H1 (cell line): ENCODE results near the gene KRTCAP2. TPM values are rescaled to one million over a fixed set of nuclear protein-coding genes. Genes with fewer than 3 reads are reported as not detected.
A peak's percentile ranks its signal among the peaks of the same experiment; 100 is the strongest.

ENCODE experiments used
- CTCF ChIA-PET: fragments of 300-600 bp; sonication (Branson Sonifier 250); formaldehyde crosslinking; loops from one replicate; lab custom pipeline; 2021; ENCODE audit not compliant: partially characterized antibody; lab: Charles Lee
- POLR2A ChIA-PET: fragments of 300-600 bp; sonication (Branson Sonifier 250); formaldehyde crosslinking; loops from one replicate; lab custom pipeline; 2021; ENCODE audit warnings: inconsistent platforms; ENCODE audit not compliant: partially characterized antibody; lab: Charles Lee
- DNase-seq, 2 experiments: peaks; one replicate each; pipeline versions ENCODE4 v3.0.0 to v3.0.0-alpha.2; 2010 to 2022; ENCODE audit warnings: low spot score in 2 of 2, low read depth in 1 of 2, mixed read lengths in 1 of 2
- FAIRE-seq: peaks from 2 replicates; lab custom pipeline; 2011; peaks lifted over from hg19 to GRCh38; lab: Jason Lieb, UNC
- H2AFZ ChIP-seq: 2 replicates; pipeline ENCODE4 v1.8.1; 2012; ENCODE audit warnings: low read length, inconsistent platforms
- H2AK5ac ChIP-seq: 2 replicates; pipeline ENCODE4 v1.6.1; 2013; ENCODE audit warnings: low read depth, low read length
- H2BK120ac ChIP-seq: replicated peaks from 2 replicates; pipeline ENCODE3; 2013; ENCODE audit warnings: low read depth, low read length, inconsistent platforms
- H2BK12ac ChIP-seq: 2 replicates; pipeline ENCODE4 v1.6.1; 2013; ENCODE audit warnings: low read depth, low read length
- H2BK15ac ChIP-seq: 2 replicates; pipeline ENCODE4 v1.6.1; 2013; ENCODE audit warnings: low read length
- H2BK20ac ChIP-seq: 2 replicates; pipeline ENCODE4 v1.6.1; 2013; ENCODE audit warnings: low read length
- H2BK5ac ChIP-seq: 2 replicates; pipeline ENCODE4 v1.6.1; 2013; ENCODE audit warnings: low read depth, low read length
- H3K14ac ChIP-seq: 2 replicates; pipeline ENCODE4 v1.6.1; 2013; ENCODE audit warnings: inconsistent platforms; ENCODE audit not compliant: insufficient read length
- H3K18ac ChIP-seq: 2 replicates; pipeline ENCODE4 v1.6.1; 2013; ENCODE audit warnings: low read length; ENCODE audit errors: extremely low read depth
- H3K23ac ChIP-seq: 2 replicates; pipeline ENCODE4 v1.6.1; 2013; ENCODE audit warnings: inconsistent platforms; ENCODE audit not compliant: insufficient read length
- H3K23me2 ChIP-seq: 2 replicates; pipeline ENCODE4 v1.6.1; 2013; ENCODE audit warnings: low read depth, low read length
- H3K27ac ChIP-seq: 2 replicates; pipeline ENCODE4 v1.6.1; 2011; ENCODE audit warnings: low read depth, low read length, inconsistent platforms
- H3K27me3 ChIP-seq, 4 experiments: replicated peaks in 1 of 4; 1 replicate in 1 of 4; 2 replicates in 3 of 4; pipeline versions ENCODE4 v1.6.1 to v1.8.1; 2011 to 2013; ENCODE audit warnings: low read length in 3 of 4, mild to moderate bottlenecking in 3 of 4, inconsistent platforms in 2 of 4, mixed read lengths in 2 of 4, moderate library complexity in 1 of 4; ENCODE audit not compliant: control insufficient read depth in 3 of 4, insufficient read depth in 3 of 4; ENCODE audit errors: extremely low read depth in 1 of 4
- H3K36me3 ChIP-seq, 4 experiments: 2 replicates each; pipeline versions ENCODE4 v1.6.1 to v1.8.1; 2011 to 2013; ENCODE audit warnings: mild to moderate bottlenecking in 4 of 4, low read length in 3 of 4, moderate library complexity in 2 of 4, control low read depth in 1 of 4, inconsistent platforms in 1 of 4; ENCODE audit not compliant: insufficient read depth in 4 of 4, control insufficient read depth in 2 of 4
- H3K4ac ChIP-seq: replicated peaks from 2 replicates; pipeline ENCODE3; 2013; ENCODE audit warnings: low read length, low read depth, mixed read lengths, inconsistent platforms; ENCODE audit not compliant: insufficient read length
- H3K4me1 ChIP-seq, 4 experiments: replicated peaks in 1 of 4; 1 replicate in 1 of 4; 2 replicates in 3 of 4; pipeline versions ENCODE4 v1.6.1 to v1.8.1; 2011 to 2013; ENCODE audit warnings: low read length in 3 of 4, inconsistent platforms in 2 of 4, mixed read lengths in 1 of 4; ENCODE audit not compliant: insufficient read depth in 4 of 4, control insufficient read depth in 3 of 4
- H3K4me2 ChIP-seq, 2 experiments: 2 replicates each; pipeline versions ENCODE4 v1.6.1 to v1.8.1; 2011 to 2013; ENCODE audit warnings: low read depth in 2 of 2, low read length in 2 of 2, control low read depth in 1 of 2, inconsistent platforms in 1 of 2, mild to moderate bottlenecking in 1 of 2; ENCODE audit not compliant: insufficient read depth in 1 of 2
- H3K4me3 ChIP-seq, 4 experiments: fragments of 200-600, 300-600 bp in 1 of 4; sonication (generic), shearing (Covaris generic), sonication (Bioruptor Twin) in 1 of 4; 2 replicates each; pipeline versions ENCODE4 v1.5.1 to v1.8.1; 2011 to 2016; ENCODE audit warnings: low read length in 4 of 4, low read depth in 3 of 4, control low read depth in 2 of 4, inconsistent platforms in 2 of 4, mild to moderate bottlenecking in 2 of 4, mixed read lengths in 1 of 4, moderate library complexity in 1 of 4; ENCODE audit not compliant: insufficient read depth in 2 of 4; ENCODE audit errors: extremely low read depth in 1 of 4
- H3K56ac ChIP-seq: replicated peaks from 2 replicates; pipeline ENCODE3; 2013; ENCODE audit warnings: low read depth, mild to moderate bottlenecking, mixed read lengths, low read length, inconsistent platforms; ENCODE audit not compliant: insufficient read length
- H3K79me1 ChIP-seq: 2 replicates; pipeline ENCODE4 v1.6.1; 2013; ENCODE audit warnings: low read depth, low read length, control low read depth
- H3K79me2 ChIP-seq, 2 experiments: 2 replicates each; pipeline versions ENCODE4 v1.6.1 to v1.8.1; 2012 to 2013; ENCODE audit warnings: low read length in 2 of 2, mild to moderate bottlenecking in 2 of 2, inconsistent platforms in 1 of 2; ENCODE audit not compliant: insufficient read depth in 2 of 2, control insufficient read depth in 1 of 2
- H3K9ac ChIP-seq, 4 experiments: replicated peaks in 1 of 4; 1 replicate in 1 of 4; 2 replicates in 3 of 4; pipeline versions ENCODE4 v1.6.1 to v1.8.1; 2011 to 2013; ENCODE audit warnings: low read depth in 3 of 4, low read length in 3 of 4, control low read depth in 2 of 4, mild to moderate bottlenecking in 2 of 4, moderate library complexity in 2 of 4, inconsistent platforms in 1 of 4; ENCODE audit errors: extremely low read depth in 1 of 4
- H3K9me3 ChIP-seq, 2 experiments: 2 replicates each; pipeline versions ENCODE4 v1.6.1 to v1.8.1; 2012 to 2013; ENCODE audit warnings: mild to moderate bottlenecking in 2 of 2, moderate library complexity in 2 of 2, control low read depth in 1 of 2, inconsistent platforms in 1 of 2, low read depth in 1 of 2, low read length in 1 of 2, mixed read lengths in 1 of 2; ENCODE audit not compliant: insufficient read depth in 2 of 2
- H4K20me1 ChIP-seq, 2 experiments: replicated peaks in 1 of 2; 2 replicates each; pipeline versions ENCODE3 to v1.8.1; 2011 to 2013; ENCODE audit warnings: inconsistent platforms in 2 of 2, low read length in 2 of 2, mild to moderate bottlenecking in 1 of 2; ENCODE audit not compliant: insufficient read depth in 2 of 2, control insufficient read depth in 1 of 2
- H4K5ac ChIP-seq: 2 replicates; pipeline ENCODE4 v1.6.1; 2013; ENCODE audit warnings: low read length, low read depth, mixed read lengths, inconsistent platforms; ENCODE audit not compliant: insufficient read length
- H4K8ac ChIP-seq: 2 replicates; pipeline ENCODE4 v1.8.0; 2013; ENCODE audit warnings: mild to moderate bottlenecking, moderate library complexity, low read length, inconsistent platforms; ENCODE audit not compliant: insufficient read depth; ENCODE audit errors: extremely low read depth
- H4K91ac ChIP-seq: replicated peaks from 2 replicates; pipeline ENCODE3; 2013; ENCODE audit warnings: low read length, mixed read lengths, inconsistent platforms; ENCODE audit not compliant: insufficient read length
- NRF1 ChIP-seq: IDR thresholded peaks from 2 replicates; pipeline ENCODE4 v1.6.1; 2011; ENCODE audit warnings: mild to moderate bottlenecking, low read depth, low read length, improper control_type of control experiment
- POLR2A ChIP-seq, 2 experiments: IDR thresholded peaks; 1 replicate in 1 of 2; 2 replicates in 1 of 2; pipeline ENCODE4 v1.6.1; 2011; ENCODE audit warnings: low read depth in 2 of 2, low read length in 2 of 2, mild to moderate bottlenecking in 2 of 2; ENCODE audit errors: control extremely low read depth in 1 of 2
- POLR2AphosphoS5 ChIP-seq: IDR thresholded peaks from 2 replicates; pipeline ENCODE4 v1.6.1; 2011; ENCODE audit warnings: low read depth, low read length
- WGBS, 2 experiments: shearing (Covaris generic) in 1 of 2; methylation state at CpG; one replicate each; pipeline versions ENCODE4 v1.1.6 to v1.1.7; 2013 to 2015; ENCODE audit warnings: low lambda C conversion rate in 2 of 2, mixed read lengths in 2 of 2, inconsistent platforms in 1 of 2, low coverage in 1 of 2, missing lambda C conversion rate in 1 of 2; ENCODE audit not compliant: insufficient replicate concordance in 2 of 2, insufficient coverage in 1 of 2, insufficient read length in 1 of 2; ENCODE audit errors: extremely low coverage in 1 of 2, missing lambda C conversion rate in 1 of 2; 5-methylcytosine and 5-hydroxymethylcytosine counted together
- polyA plus RNA-seq, 7 experiments: library from polyadenylated mRNA; depleted of rRNA in 3 of 7; stranded (reverse) in 5 of 7; unstranded in 2 of 7; fragments of >200 nt in 5 of 7; fragments of 200-250 nt in 2 of 7; gene quantifications; 1 replicate in 5 of 7; 2 replicates in 1 of 7; 4 replicates in 1 of 7; pipeline versions ENCODE4 v1.2.1 to v1.2.3, GENCODE V29; 2011 to 2013; ENCODE audit warnings: missing spikeins in 2 of 7, mixed read lengths in 2 of 7
- total RNA-seq: library from RNA; stranded (reverse); fragmentation: NEBNext Ultra II Directional; extraction: Animal tissue kit (Norgen Biotek cat#: 25700); gene quantifications from 2 replicates; pipeline ENCODE4 v1.2.1, GENCODE V29; 2021

Gene KRTCAP2
- total and polyA plus RNA-seq, 2 of the 8 experiments (the other 6 are each of a cell fraction or from before 2014, with no cell fraction given) = 146 to 317 TPM

GRCh38 chr1:155200920-155201319, 27.8 kb upstream of the KRTCAP2 start:
- Histone ChIP-seq H2AK5ac (no peak overlapping the region), H4K20me1 (peaks cover 21 to 46% of the 10 kb centered on the region in 2 experiments), H3K14ac (no peak overlapping the region), H2BK20ac (no peak overlapping the region), H3K18ac (no peak overlapping the region), H2BK5ac (no peak overlapping the region), H3K79me2 (peaks cover under 1 to 25% of the 10 kb centered on the region in 2 experiments; a peak in 3 of 4 replicates), H3K23me2 (peaks cover 6% of the 10 kb centered on the region), H3K56ac (no peak overlapping the region), H3K79me1 (peaks cover 22% of the 10 kb centered on the region), H2AFZ (no peak overlapping the region), H3K9ac (no peak overlapping the region), H2BK15ac (no peak overlapping the region), H3K4me2 (no peak overlapping the region), H3K9me3 (no peaks in the 10 kb centered on the region), H4K91ac (no peak overlapping the region), H3K27ac (no peak overlapping the region), H4K5ac (no peak overlapping the region), H2BK120ac (no peak overlapping the region), H3K36me3 (peaks cover 46 to 80% (median 63%) of the 10 kb centered on the region in 4 experiments), H3K23ac (no peak overlapping the region), H3K27me3 (no peaks in the 10 kb centered on the region; a peak in 1 of 7 replicates), H3K4me3 (no peak overlapping the region), H3K4ac (no peak overlapping the region), H4K8ac (no peak overlapping the region), H3K4me1 (peaks cover 6 to 23% (median 18%) of the 10 kb centered on the region in 4 experiments), H2BK12ac (no peak overlapping the region)
- FAIRE-seq = no peak
- no peak for TF ChIP-seq NRF1
- peak; percentile 65 for TF ChIP-seq POLR2AphosphoS5
- peak in 1 of 2 experiments; percentile 38; a peak in 1 of 3 replicates for TF ChIP-seq POLR2A (IDR thresholded peaks at IDR 0.05; ENCODE audit: control extremely low read depth in 1 of 2, low read depth in 2 of 2, low read length in 2 of 2)
- DNase-seq = no peak
- ChIA-PET CTCF (interaction anchor here (0.9 to 1.7 kb wide), 3 partner anchors 24 to 49 kb away, joined by 3 to 7 read pairs (median 4); no protein-coding TSS in a partner anchor), POLR2A (interaction anchor here (0.6 to 19.4 kb wide), 9 partner anchors 5 to 124 kb away, joined by 3 to 512 read pairs (median 5); partner anchors contain the start of genes KRTCAP2 and TRIM46)
- 95% methylated on average over 5 of the region's 5 CpGs; no CpG with 5 or more reads in 1 of the 2 experiments for WGBS, 2 experiments
